ENCODE data around the gene ATP5PO. TPM values are rescaled to one million over a fixed set of nuclear protein-coding genes. Genes with fewer than 3 reads are reported as not detected.

The ATP5PO gene
- total RNA-seq, 1 donor from 2014 or later: 187 TPM

Other genes with a start within 250 kb of the ATP5PO start
- gene MRPS6, start 157.8 kb upstream of the ATP5PO start, total RNA-seq: 96.8 and 101 TPM in 2 replicates
- gene SLC5A3, start 157.8 kb upstream of the ATP5PO start, total RNA-seq: 46.8 and 48.8 TPM in 2 replicates